Measurements from ENCODE around the gene PCP4L1. TPM values are rescaled to one million over a fixed set of nuclear protein-coding genes. Genes with fewer than 3 reads are reported as not detected.

Gene PCP4L1
- total RNA-seq, 1 experiment from 2014 or later = not detected

DNA sequence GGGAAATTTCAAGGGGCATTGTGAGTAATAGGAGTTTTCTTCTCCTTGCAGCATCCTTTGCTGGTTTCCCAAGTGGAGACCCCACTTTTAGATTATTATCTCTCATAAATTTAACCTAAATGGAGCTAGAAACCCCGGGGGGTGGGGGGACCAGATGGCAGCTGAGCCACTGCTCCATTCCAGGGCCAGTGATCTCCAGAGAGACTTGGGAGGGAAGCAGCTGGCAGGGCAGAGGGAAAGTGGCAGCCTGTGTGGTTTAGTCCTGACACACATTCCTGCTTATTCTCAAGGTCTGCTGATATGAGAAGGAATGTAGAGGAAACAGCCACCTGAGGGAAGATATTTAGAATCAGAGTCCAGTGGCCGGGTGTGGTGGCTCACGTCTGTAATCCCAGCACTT, 16.3 kb downstream of the PCP4L1 start:
- Histone ChIP-seq H3K79me2 (ENCODE audit: low read depth) (no peaks in the 10 kb centered on the region), H3K9me2 (ENCODE audit: insufficient read depth) (no peaks in the 10 kb centered on the region), H3K27ac (no peak overlapping the region), H2AFZ (no peak overlapping the region), H3K4me3 (no peak overlapping the region), H3K4me1 (replicated peaks; ENCODE audit: insufficient read depth) (no peaks in the 10 kb centered on the region), H3F3A (ENCODE audit: insufficient read depth, low read depth) (no peaks in the 10 kb centered on the region), H3K4me2 (no peak overlapping the region), H3K27me3 (ENCODE audit: insufficient read depth, low read depth) (peaks cover 7% of the 10 kb centered on the region; the same call in 1 of the 2 replicates), H4K20me1 (ENCODE audit: insufficient read depth) (no peaks in the 10 kb centered on the region), H3K36me3 (ENCODE audit: low read depth) (no peaks in the 10 kb centered on the region), H3K9me3 (ENCODE audit: insufficient read depth, low read depth) (no peaks in the 10 kb centered on the region)
- POLR2A ChIA-PET (ENCODE audit: unreplicated experiment) = no interaction called here
- no TSS peak for BruUV-seq (replicated peaks)
- no peak for TF ChIP-seq EZH2 (IDR thresholded peaks at IDR 0.05; ENCODE audit: low read depth)
- no peak for DNase-seq
- intact Hi-C loops (cut with micrococcal nuclease; ENCODE audit: unreplicated experiment) = no loop called here
- CTCF ChIA-PET = no interaction called here

DNA sequence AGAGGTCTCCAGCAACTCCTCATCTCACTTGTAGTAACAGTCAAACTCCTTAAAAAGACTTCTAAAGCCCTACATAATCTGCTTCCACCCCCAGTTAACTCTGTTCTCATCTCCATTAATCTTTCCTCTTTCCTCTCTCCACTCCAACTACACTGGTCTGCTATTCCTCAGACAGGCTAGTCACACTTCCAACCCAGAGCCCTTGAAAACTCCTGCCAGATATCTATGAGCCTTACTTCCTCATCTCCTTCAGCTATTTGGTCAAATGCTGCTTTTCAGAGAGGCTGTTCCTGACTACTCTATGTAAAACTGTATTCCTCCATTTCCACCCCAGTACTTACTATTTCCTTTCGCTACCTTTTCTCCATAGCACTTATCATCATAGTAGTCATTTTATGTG, 24.4 kb downstream of the PCP4L1 start:
- H4K20me1 ChIP-seq (ENCODE audit: insufficient read depth) = no peaks in the 10 kb centered on the region
- H3K36me3 ChIP-seq (ENCODE audit: low read depth) = no peaks in the 10 kb centered on the region
- H2AFZ ChIP-seq = no peak overlapping the region
- no peak for TF ChIP-seq EZH2 (IDR thresholded peaks at IDR 0.05; ENCODE audit: low read depth)
- TF ChIP-seq, protein P1, sequence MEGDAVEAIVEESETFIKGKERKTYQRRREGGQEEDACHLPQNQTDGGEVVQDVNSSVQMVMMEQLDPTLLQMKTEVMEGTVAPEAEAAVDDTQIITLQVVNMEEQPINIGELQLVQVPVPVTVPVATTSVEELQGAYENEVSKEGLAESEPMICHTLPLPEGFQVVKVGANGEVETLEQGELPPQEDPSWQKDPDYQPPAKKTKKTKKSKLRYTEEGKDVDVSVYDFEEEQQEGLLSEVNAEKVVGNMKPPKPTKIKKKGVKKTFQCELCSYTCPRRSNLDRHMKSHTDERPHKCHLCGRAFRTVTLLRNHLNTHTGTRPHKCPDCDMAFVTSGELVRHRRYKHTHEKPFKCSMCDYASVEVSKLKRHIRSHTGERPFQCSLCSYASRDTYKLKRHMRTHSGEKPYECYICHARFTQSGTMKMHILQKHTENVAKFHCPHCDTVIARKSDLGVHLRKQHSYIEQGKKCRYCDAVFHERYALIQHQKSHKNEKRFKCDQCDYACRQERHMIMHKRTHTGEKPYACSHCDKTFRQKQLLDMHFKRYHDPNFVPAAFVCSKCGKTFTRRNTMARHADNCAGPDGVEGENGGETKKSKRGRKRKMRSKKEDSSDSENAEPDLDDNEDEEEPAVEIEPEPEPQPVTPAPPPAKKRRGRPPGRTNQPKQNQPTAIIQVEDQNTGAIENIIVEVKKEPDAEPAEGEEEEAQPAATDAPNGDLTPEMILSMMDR (conservative IDR thresholded peaks at IDR 0.05) = no peak
- ChIA-PET POLR2A (ENCODE audit: unreplicated experiment) (no interaction called here), CTCF (no interaction called here)
- peaks cover 55% of the 10 kb centered on the region for H3K27me3 ChIP-seq (ENCODE audit: insufficient read depth, low read depth)
- no TSS peak for BruUV-seq (replicated peaks)
- H3F3A ChIP-seq (ENCODE audit: insufficient read depth, low read depth) = no peaks in the 10 kb centered on the region
- no peak overlapping the region for H3K27ac ChIP-seq
- no peaks in the 10 kb centered on the region for H3K9me2 ChIP-seq (ENCODE audit: insufficient read depth)
- H3K79me2 ChIP-seq (ENCODE audit: low read depth) = no peaks in the 10 kb centered on the region
- H3K4me2 ChIP-seq = no peak overlapping the region
- no peaks in the 10 kb centered on the region for H3K9me3 ChIP-seq (ENCODE audit: insufficient read depth, low read depth)
- H3K4me1 ChIP-seq (replicated peaks; ENCODE audit: insufficient read depth) = no peaks in the 10 kb centered on the region
- H3K4me3 ChIP-seq = no peak overlapping the region
- intact Hi-C loops (cut with micrococcal nuclease; ENCODE audit: unreplicated experiment) = no loop called here
- no peak for DNase-seq

DNA sequence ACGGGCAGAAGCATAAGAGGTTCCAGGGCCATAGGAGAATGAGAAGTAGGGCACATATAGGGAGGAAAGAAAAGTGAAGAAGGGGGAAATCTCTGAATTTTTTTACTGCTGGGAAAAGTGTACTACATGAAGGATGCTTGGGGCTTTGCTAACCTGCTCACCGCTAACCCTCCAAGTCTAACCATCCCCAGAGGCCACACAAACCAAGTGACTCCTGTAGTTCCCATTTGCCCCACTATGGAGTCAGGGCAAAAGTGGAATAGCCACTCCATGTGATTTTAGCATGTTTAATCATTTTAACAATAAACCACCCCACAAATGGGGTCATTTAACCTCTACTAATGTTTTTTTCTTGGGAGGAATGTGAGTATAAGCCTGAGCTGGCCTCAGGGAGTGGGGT, 26.6 kb downstream of the PCP4L1 start:
- Histone ChIP-seq H3K27ac (no peak overlapping the region), H3K4me2 (no peak overlapping the region), H3K36me3 (ENCODE audit: low read depth) (no peaks in the 10 kb centered on the region), H3K27me3 (ENCODE audit: insufficient read depth, low read depth) (peaks cover 48% of the 10 kb centered on the region), H4K20me1 (ENCODE audit: insufficient read depth) (no peaks in the 10 kb centered on the region), H2AFZ (no peak overlapping the region), H3K4me1 (replicated peaks; ENCODE audit: insufficient read depth) (no peaks in the 10 kb centered on the region), H3K4me3 (no peak overlapping the region), H3K9me2 (ENCODE audit: insufficient read depth) (no peaks in the 10 kb centered on the region), H3K9me3 (ENCODE audit: insufficient read depth, low read depth) (no peaks in the 10 kb centered on the region), H3F3A (ENCODE audit: insufficient read depth, low read depth) (no peaks in the 10 kb centered on the region), H3K79me2 (ENCODE audit: low read depth) (no peaks in the 10 kb centered on the region)
- BruUV-seq (replicated peaks) = no TSS peak
- TF ChIP-seq EZH2 (IDR thresholded peaks at IDR 0.05; ENCODE audit: low read depth) = no peak
- TF ChIP-seq, protein P1 (conservative IDR thresholded peaks at IDR 0.05) = no peak
- intact Hi-C loops (cut with micrococcal nuclease; ENCODE audit: unreplicated experiment) = no loop called here
- ChIA-PET POLR2A (ENCODE audit: unreplicated experiment) (no interaction called here), CTCF (no interaction called here)
- no peak for DNase-seq

DNA sequence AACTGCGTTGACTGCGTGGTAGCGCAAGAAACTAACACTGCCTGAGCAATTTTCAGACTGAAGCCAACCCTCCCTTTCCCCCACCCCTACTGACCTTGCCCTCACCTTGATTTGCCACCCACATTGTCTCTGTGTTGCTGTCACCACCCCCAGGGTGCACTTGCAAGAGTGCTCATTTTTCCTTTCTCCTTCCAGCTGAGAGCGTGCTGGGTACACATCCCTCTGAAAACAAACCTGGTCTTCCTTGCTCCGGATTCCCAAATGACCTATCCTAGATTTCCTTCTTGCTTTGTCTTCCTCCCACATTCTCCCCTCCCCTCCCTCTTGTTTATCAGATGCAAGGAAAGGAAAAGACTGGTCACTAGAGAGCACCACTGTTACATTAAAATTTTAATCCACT, 27.0 kb downstream of the PCP4L1 start:
- Histone ChIP-seq H2AFZ (no peak overlapping the region), H3K9me3 (ENCODE audit: insufficient read depth, low read depth) (no peaks in the 10 kb centered on the region), H3K36me3 (ENCODE audit: low read depth) (no peaks in the 10 kb centered on the region), H3K9me2 (ENCODE audit: insufficient read depth) (no peaks in the 10 kb centered on the region), H4K20me1 (ENCODE audit: insufficient read depth) (no peaks in the 10 kb centered on the region), H3K27ac (no peak overlapping the region), H3F3A (ENCODE audit: insufficient read depth, low read depth) (no peaks in the 10 kb centered on the region), H3K4me1 (replicated peaks; ENCODE audit: insufficient read depth) (no peaks in the 10 kb centered on the region), H3K4me2 (no peak overlapping the region), H3K4me3 (no peak overlapping the region), H3K79me2 (ENCODE audit: low read depth) (no peaks in the 10 kb centered on the region), H3K27me3 (ENCODE audit: insufficient read depth, low read depth) (peaks cover 48% of the 10 kb centered on the region)
- CTCF ChIA-PET = no interaction called here
- POLR2A ChIA-PET (ENCODE audit: unreplicated experiment) = interaction anchor here (0.6 kb wide), 1 partner anchor 149 kb away, joined by 4 read pairs; no protein-coding TSS in a partner anchor
- no peak for TF ChIP-seq EZH2 (IDR thresholded peaks at IDR 0.05; ENCODE audit: low read depth)
- TF ChIP-seq, protein P1 (conservative IDR thresholded peaks at IDR 0.05) = no peak
- intact Hi-C loops (cut with micrococcal nuclease; ENCODE audit: unreplicated experiment) = no loop called here
- no TSS peak for BruUV-seq (replicated peaks)
- no peak for DNase-seq

Measured in PC-9 (cell line).